Measurements from ENCODE around the gene UBXN6. TPM values are rescaled to one million over a fixed set of nuclear protein-coding genes. Genes with fewer than 3 reads are reported as not detected.
A peak's percentile ranks its signal among the peaks of the same experiment; 100 is the strongest.

UBXN6 gene
- total RNA-seq, 2 donors from 2014 or later, result 82.7 to 199 TPM

GRCh38 chr19:4477034-4477801 lies 19.6 kb upstream of the UBXN6 start:
- no peaks in the 10 kb centered on the region for H3K27me3 ChIP-seq (replicated peaks; ENCODE audit: insufficient read depth)
- H3K27ac ChIP-seq, result no peak overlapping the region
- H3K4me3 ChIP-seq, result no peak overlapping the region
- 80% methylated on average over 16 of the region's 16 CpGs for WGBS
- intact Hi-C loops (cut with DNase I), result no loop called here
- H3K4me1 ChIP-seq (replicated peaks), result peaks cover 11% of the 10 kb centered on the region
- TF ChIP-seq POLR2AphosphoS5 (IDR thresholded peaks at IDR 0.05), result no peak
- no peak for TF ChIP-seq POLR2A (IDR thresholded peaks at IDR 0.05)
- TF ChIP-seq, protein P1, sequence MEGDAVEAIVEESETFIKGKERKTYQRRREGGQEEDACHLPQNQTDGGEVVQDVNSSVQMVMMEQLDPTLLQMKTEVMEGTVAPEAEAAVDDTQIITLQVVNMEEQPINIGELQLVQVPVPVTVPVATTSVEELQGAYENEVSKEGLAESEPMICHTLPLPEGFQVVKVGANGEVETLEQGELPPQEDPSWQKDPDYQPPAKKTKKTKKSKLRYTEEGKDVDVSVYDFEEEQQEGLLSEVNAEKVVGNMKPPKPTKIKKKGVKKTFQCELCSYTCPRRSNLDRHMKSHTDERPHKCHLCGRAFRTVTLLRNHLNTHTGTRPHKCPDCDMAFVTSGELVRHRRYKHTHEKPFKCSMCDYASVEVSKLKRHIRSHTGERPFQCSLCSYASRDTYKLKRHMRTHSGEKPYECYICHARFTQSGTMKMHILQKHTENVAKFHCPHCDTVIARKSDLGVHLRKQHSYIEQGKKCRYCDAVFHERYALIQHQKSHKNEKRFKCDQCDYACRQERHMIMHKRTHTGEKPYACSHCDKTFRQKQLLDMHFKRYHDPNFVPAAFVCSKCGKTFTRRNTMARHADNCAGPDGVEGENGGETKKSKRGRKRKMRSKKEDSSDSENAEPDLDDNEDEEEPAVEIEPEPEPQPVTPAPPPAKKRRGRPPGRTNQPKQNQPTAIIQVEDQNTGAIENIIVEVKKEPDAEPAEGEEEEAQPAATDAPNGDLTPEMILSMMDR (IDR thresholded peaks at IDR 0.05), result no peak
- no peaks in the 10 kb centered on the region for H3K36me3 ChIP-seq
- DNase-seq (ENCODE audit: low spot score), result no peak
- H3K9me3 ChIP-seq, result no peaks in the 10 kb centered on the region

DNA sequence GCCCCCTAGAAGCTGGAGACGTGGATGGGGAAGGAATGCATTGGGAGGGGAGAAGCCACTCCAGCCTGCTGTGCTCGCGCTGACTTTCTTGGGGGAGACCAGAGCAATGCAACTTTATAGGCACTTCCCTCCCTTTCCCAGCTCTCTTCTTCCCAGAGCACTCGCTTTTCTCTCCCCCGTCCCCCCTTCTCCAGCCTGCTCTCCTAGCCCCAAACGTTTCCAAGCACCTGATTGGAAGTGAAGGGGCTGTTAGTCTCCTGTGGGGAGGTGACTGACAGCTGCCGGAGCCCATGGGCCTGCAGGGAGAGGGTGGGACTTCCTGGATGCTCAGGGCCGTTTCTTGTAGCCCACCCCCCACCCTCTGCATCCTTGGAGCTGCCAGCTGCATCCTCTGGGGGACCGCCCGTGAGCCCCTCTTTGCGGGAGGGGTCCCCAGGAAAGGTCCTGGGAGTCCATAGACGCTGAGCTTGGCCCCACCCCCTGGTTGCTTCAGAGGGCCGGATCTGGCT lies 17.0 kb upstream of the UBXN6 start:
- TF ChIP-seq POLR2A (IDR thresholded peaks at IDR 0.05), result no peak
- peak; percentile 32 for TF ChIP-seq POLR2AphosphoS5 (IDR thresholded peaks at IDR 0.05)
- TF ChIP-seq, protein P1 (IDR thresholded peaks at IDR 0.05), result no peak
- Histone ChIP-seq H3K4me1 (replicated peaks) (peaks cover 11% of the 10 kb centered on the region), H3K27me3 (replicated peaks; ENCODE audit: insufficient read depth) (no peaks in the 10 kb centered on the region), H3K36me3 (no peaks in the 10 kb centered on the region), H3K4me3 (no peak overlapping the region), H3K9me3 (no peaks in the 10 kb centered on the region), H3K27ac (no peak overlapping the region)
- 19% methylated on average over 13 of the region's 13 CpGs for WGBS
- intact Hi-C loops (cut with DNase I), result loop anchor here (5.0 kb wide), 1 partner anchor 43 kb away; the partner anchor contains the start of gene PLIN4
- DNase-seq (ENCODE audit: low spot score), result no peak

DNA sequence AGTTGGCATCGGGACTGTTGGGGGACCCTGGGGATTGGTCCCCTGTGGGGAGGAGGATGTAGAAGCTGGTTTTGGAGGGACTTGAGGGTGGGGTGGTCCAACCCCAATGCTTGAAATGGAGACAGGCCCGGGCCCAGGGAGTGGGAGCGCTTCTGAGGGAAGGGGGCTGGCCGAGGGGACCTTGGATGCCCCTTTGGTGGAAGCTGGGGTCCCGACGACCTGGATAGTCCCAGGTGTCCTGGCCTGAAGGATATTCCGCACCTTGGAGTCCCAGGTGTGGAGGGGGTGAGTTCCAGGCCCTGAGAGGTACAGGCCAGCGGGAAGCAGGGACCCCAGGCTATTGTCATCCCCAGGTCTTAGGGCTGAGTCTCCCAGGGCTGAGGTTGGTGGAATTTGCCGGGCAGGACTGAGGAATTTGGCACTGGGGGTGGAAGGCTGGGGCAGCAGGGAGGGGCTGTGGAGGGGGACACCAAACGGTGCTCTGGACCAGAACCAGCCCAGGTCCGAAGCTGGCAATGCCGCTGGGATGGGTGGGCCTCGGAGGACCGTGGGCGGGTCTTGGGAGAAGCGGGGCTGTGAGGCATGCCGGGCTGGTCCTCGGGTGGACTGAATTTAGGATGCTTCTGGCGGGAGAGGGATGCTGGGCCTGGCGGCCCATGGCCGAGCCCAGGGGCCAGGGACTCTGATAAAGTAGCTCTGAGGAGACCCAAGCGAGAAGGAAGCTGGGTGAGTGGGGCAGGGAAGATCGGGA lies 16.3 kb upstream of the UBXN6 start:
- H3K27ac ChIP-seq, result no peak overlapping the region
- H3K27me3 ChIP-seq (replicated peaks; ENCODE audit: insufficient read depth), result no peaks in the 10 kb centered on the region
- H3K4me3 ChIP-seq, result peak overlapping the region in 1 of 2 donors; percentile 88
- DNase-seq (ENCODE audit: low spot score), result no peak
- intact Hi-C loops (cut with DNase I), result loop anchor here (5.0 kb wide), 1 partner anchor 43 kb away; the partner anchor contains the start of gene PLIN4
- no peaks in the 10 kb centered on the region for H3K9me3 ChIP-seq
- H3K4me1 ChIP-seq (replicated peaks), result peaks cover 11% of the 10 kb centered on the region
- no peak for TF ChIP-seq POLR2AphosphoS5 (IDR thresholded peaks at IDR 0.05)
- WGBS, result 25% methylated on average over 23 of the region's 23 CpGs
- H3K36me3 ChIP-seq, result no peaks in the 10 kb centered on the region

GRCh38 chr19:4473011-4473762 lies 15.6 kb upstream of the UBXN6 start:
- 14% methylated on average over 25 of the region's 25 CpGs for WGBS

More at GRCh38 chr19:4473011-4473762, 15.6 kb upstream of the UBXN6 start:
- Histone ChIP-seq H3K4me1 (replicated peaks) (peaks cover 11% of the 10 kb centered on the region), H3K27me3 (replicated peaks; ENCODE audit: insufficient read depth) (no peaks in the 10 kb centered on the region), H3K4me3 (peak overlapping the region; percentile 82 to 88), H3K27ac (peak overlapping the region; percentile 57 to 60), H3K9me3 (no peaks in the 10 kb centered on the region), H3K36me3 (no peaks in the 10 kb centered on the region)
- no peak for TF ChIP-seq POLR2AphosphoS5 (IDR thresholded peaks at IDR 0.05)
- TF ChIP-seq, protein P1 (IDR thresholded peaks at IDR 0.05), result no peak
- TF ChIP-seq POLR2A (IDR thresholded peaks at IDR 0.05), result no peak
- no peak for DNase-seq (ENCODE audit: low spot score)
- intact Hi-C loops (cut with DNase I), result loop anchor here (5.0 kb wide), 1 partner anchor 44 kb away; the partner anchor contains the start of gene PLIN4

Data from prostate gland (tissue), 2 donors.